NCI-H460 (cell line): ENCODE measurements around the gene GJA3. TPM values are rescaled to one million over a fixed set of nuclear protein-coding genes. Genes with fewer than 3 reads are reported as not detected.

Experiments
- DNase-seq: peaks from one replicate; pipeline ENCODE4 v3.0.0-alpha.2; 2016; ENCODE audit warnings: low read depth; ENCODE audit errors: extremely low read depth
- total RNA-seq: library from RNA; depleted of rRNA; stranded (reverse); fragments of >200 nt; shearing (Covaris generic); gene quantifications from 2 replicates; pipeline ENCODE4 v1.2.3, GENCODE V29; 2014; rRNA removed

GJA3 gene
- total RNA-seq, 1 experiment from 2014 or later = 0.10 TPM

- no peak for DNase-seq
Observed at GRCh38 chr13:20101467-20102316, 59.2 kb downstream of the GJA3 start.

DNA sequence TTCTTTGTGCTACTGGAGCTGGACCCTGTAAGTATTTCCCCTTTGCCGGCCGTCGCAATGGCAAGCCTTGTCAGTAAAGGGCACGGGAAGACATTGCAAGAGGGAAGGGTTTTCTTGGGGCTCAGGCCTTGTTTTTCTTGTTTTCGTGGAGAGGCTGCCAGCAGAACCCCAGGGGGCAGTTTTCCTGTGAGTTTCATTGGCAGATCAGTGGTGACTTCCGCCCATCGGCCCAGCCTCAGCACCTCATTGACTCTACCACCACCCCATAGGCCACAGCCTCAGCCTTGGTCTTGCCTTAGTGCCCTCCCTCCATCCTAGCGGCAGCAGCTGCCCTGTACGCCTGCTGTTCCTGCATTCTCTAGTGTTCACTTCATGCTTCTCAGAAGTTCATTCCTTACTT, 61.5 kb downstream of the GJA3 start:
- DNase-seq = no peak

DNA sequence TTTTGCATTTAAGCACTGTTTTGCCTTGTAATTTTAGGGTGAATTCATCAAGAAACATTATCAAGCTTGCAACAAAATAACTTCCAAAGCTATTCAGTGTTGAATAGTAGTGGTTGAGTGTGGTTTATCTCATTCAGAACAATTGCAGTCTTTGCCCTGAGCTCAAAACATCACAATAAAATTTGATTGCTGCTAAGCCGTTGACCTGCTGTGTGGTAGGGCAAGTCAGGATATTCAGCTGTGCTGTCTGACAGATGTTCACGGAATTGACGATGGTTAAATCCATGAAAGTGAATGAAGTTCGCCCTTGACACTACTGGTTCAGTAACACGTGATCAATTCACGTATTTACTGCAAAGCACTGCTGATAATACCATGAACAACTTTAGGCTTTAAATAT, 66.9 kb downstream of the GJA3 start:
- DNase-seq = no peak

GRCh38 chr13:20090349-20090748, 70.5 kb downstream of the GJA3 start:
- peak; percentile 6 for DNase-seq

Other genes starting within 250 kb of the GJA3 start
- gene ZMYM2, start 202.3 kb downstream of the GJA3 start, total RNA-seq = 56.5 and 61.1 TPM in 2 replicates
- 8.7 and 10.5 TPM in 2 replicates for gene GJB2, start 31.9 kb upstream of the GJA3 start, total RNA-seq
- gene GJB6, start 71.3 kb upstream of the GJA3 start, total RNA-seq = not detected in 2 replicates